NCI-H146 (cell line): Measurements from ENCODE around the gene MAP2K1.
A peak's percentile ranks its signal among the peaks of the same experiment; 100 is the strongest.
"Not testable (repeated sequence)": the region's sequence is repeated elsewhere in the genome, so short reads cannot be mapped to it uniquely, and the experiment has no call there.

Source experiments
- DNase-seq: peaks from one replicate; lab custom pipeline; 2025; lab: John Stamatoyannopoulos, UW

Gene MAP2K1

GRCh38 chr15:66386204-66387123, at the start of gene MAP2K1:
TSS of gene MAP2K1 (plus strand) at chr15:66386912. CDS start at chr15:66387348, 436 bp downstream.
- peak; percentile 95 for DNase-seq

GRCh38 chr15:66348530-66348929, 38.2 kb upstream of the MAP2K1 start:
- DNase-seq = not testable (repeated sequence)

- DNase-seq = no peak
Measured at GRCh38 chr15:66356077-66356358, 30.7 kb upstream of the MAP2K1 start.

- peak; percentile 91 for DNase-seq
Measured at GRCh38 chr15:66356359-66357236, 30.1 kb upstream of the MAP2K1 start, which contains the start of gene TIPIN. TSS of gene TIPIN (minus strand) at chr15:66356685. CDS start at chr15:66352947, 3,738 bp downstream.

- no peak for DNase-seq
Measured at GRCh38 chr15:66359740-66360139, 27.0 kb upstream of the MAP2K1 start.

- DNase-seq = not testable (repeated sequence)
Measured at GRCh38 chr15:66361745-66362460, 24.8 kb upstream of the MAP2K1 start.

- no peak for DNase-seq
Measured at GRCh38 chr15:66362776-66363175, 23.9 kb upstream of the MAP2K1 start.

- DNase-seq = no peak
Measured at GRCh38 chr15:66364944-66365528, 21.7 kb upstream of the MAP2K1 start.

GRCh38 chr15:66369773-66370651, 16.7 kb upstream of the MAP2K1 start:
- DNase-seq = no peak

- DNase-seq = no peak
Measured at GRCh38 chr15:66374179-66374578, 12.5 kb upstream of the MAP2K1 start.

GRCh38 chr15:66378814-66379430, 7.8 kb upstream of the MAP2K1 start:
- no peak for DNase-seq

GRCh38 chr15:66381376-66381775, 5.3 kb upstream of the MAP2K1 start:
- DNase-seq = not testable (repeated sequence)

- peak; percentile 46 for DNase-seq
Measured at GRCh38 chr15:66387163-66388042, 691 bp downstream of the MAP2K1 start.

GRCh38 chr15:66388043-66388363, 1.3 kb downstream of the MAP2K1 start:
- DNase-seq = no peak

GRCh38 chr15:66388576-66388975, 1.9 kb downstream of the MAP2K1 start:
- DNase-seq = no peak

GRCh38 chr15:66389098-66389858, 2.6 kb downstream of the MAP2K1 start:
- DNase-seq = no peak

GRCh38 chr15:66389859-66390381, 3.2 kb downstream of the MAP2K1 start:
- DNase-seq = no peak

- no peak for DNase-seq
Measured at GRCh38 chr15:66390678-66391077, 4.0 kb downstream of the MAP2K1 start.
